NCI-H2107 treated with DMSO at 0.1 percent for 48 hours (cell line): ENCODE data around the gene GOLGA6L10.
"Not testable (repeated sequence)": the region's sequence is repeated elsewhere in the genome, so short reads cannot be mapped to it uniquely, and the experiment has no call there.

Source experiments
- DNase-seq: peaks from one replicate; lab custom pipeline; 2025; ENCODE audit not compliant: unreplicated experiment; lab: John Stamatoyannopoulos, UW

The GOLGA6L10 gene, protein sequence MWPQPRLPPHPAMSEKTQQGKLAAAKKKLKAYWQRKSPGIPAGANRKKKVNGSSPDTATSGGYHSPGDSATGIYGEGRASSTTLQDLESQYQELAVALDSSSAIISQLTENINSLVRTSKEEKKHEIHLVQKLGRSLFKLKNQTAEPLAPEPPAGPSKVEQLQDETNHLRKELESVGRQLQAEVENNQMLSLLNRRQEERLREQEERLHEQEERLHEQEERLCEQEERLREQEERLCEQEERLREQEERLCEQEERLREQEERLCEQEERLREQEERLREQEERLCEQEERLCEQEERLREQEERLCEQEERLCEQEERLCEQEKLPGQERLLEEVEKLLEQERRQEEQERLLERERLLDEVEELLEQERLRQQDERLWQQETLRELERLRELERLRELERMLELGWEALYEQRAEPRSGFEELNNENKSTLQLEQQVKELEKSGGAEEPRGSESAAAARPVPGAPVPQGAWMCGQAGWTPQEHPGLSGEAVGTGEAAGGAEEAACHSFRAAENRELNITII

DNA sequence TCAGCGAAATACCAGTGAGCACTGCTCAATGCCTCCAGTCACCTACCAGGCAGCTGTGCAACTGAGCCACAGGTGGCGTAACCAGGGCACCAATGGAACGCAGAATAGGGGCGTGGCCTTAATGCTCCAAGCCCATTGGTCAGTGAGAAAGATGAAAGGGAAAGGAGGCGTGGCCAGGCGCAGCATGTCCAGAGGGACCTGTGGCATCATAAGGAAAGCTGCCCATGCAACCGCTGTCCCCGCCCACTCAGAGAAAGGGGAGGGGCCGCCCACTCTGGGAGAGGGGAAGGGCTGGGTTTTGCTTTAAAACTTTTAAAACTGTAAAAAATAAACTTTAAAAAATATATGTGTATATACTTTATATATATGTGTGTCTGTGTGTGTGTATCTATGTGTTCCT lies at the start of gene GOLGA6L10:
GOLGA6L10 (minus strand) TSS at position 101 of the 400 bp plus-strand sequence; CDS start at position 1, 100 bp downstream.
- DNase-seq = not testable (repeated sequence)

DNA sequence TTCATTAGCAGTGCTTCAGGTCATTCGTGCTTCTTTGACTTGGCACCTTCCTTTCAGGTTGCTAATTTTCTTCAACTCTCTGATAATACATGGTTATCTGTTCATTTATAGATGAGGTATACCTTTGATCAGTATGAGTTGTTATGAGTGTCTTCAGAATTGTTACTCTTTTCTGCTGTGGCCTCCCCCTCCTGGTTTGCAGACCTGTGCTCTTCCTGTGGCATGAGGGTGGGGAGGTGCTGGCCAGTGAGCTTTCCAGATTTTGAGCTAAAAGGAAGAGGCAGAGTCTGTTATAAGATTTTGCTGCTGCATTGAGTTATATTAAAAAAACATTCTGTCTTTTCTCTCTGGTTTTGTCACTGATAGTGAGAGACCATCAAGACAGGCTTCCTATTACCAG lies 49.5 kb upstream of the GOLGA6L10 start:
- DNase-seq = no peak

DNA sequence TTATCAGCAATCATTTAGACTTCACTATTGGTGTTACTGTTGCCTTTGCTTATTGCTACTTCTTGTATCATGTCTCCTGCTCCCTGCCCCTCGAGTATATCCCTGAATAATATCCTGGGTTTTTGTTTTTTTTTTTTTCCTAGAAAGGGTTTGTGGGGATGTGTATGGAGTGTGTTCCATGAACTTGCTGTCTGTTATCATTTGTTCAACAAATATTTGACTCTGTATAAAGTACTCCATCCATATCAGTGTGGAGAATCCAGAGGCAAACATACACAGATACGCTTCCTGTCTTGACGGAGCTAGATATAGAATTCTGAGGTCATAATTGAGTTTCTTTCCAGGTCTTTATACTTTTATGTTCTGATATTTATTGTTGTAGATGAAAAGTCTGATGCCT lies 48.5 kb upstream of the GOLGA6L10 start:
- DNase-seq = no peak

DNA sequence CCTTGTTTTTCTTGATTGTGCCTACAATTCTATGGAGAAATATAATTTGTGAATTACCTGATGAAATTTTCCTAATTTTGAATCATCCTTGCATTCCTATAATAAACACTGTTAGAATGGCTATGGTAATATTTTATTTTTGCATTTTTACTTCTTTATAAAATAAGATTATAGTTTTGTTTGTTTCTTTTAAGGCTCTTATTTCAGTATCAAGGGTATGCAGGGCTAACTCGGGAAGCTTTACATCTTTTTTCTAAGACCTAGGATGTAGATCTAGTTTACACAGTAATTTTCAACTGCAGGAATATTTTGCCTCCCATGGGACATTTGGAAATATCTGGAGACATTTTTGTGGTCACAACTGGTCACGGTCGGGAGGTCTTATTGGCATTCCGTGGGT lies 46.5 kb upstream of the GOLGA6L10 start:
- not testable (repeated sequence) for DNase-seq

DNA sequence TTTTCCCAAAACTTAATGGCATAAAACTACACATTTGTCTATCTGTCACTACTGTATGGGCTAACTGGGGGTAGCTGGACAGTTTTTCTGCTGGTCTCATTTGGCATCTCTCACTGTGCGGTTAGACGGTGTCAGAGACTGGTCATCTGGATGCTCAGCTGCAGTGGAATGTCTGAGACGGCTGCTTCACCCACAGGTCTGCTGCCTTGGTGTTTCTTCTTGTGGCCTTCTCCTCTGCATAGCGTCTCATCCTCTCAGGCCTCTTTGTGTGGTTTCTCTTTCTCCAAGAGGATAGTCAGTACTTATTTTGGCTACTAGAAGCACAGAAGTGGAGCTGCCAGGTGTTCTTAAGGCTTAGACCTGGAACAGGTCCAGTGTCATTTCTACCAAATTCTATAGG lies 44.4 kb upstream of the GOLGA6L10 start:
- DNase-seq = no peak

DNA sequence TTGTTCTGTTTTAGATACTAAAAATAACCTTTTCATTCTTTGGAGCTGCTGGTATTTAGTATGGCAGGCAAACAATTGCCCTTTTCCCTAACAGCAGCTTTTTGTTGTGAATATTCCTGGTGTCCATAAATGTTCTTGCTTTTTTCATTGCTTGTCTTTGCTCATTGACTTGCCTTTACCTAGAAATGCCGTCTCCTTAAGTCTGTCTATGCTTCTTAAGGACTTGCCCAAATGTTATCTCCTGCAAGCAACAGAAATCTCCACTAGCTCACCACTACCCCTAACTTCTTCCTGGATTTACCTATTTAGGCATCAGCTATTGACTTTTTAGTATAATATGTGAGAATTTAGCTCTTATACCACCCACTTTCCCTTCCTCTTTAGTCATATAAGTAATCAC lies 42.8 kb upstream of the GOLGA6L10 start:
- not testable (repeated sequence) for DNase-seq

DNA sequence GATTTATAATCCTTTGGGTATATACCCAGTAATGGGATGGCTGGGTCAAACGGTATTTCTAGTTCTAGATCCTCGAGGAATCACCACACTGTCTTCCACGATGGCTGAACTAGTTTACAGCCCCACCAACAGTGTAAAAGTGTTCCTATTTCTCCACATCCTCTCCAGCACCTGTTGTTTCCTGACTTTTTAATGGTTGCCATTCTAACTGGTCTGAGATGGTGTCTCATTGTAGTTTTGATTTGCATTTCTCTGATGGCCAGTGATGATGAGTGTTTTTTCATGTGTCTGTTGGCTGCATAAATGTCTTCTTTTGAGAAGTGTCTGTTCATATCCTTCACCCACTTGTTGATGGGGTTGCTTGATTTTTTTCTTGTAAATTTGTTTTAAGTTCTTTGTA lies 40.9 kb upstream of the GOLGA6L10 start:
- DNase-seq = not testable (repeated sequence)

DNA sequence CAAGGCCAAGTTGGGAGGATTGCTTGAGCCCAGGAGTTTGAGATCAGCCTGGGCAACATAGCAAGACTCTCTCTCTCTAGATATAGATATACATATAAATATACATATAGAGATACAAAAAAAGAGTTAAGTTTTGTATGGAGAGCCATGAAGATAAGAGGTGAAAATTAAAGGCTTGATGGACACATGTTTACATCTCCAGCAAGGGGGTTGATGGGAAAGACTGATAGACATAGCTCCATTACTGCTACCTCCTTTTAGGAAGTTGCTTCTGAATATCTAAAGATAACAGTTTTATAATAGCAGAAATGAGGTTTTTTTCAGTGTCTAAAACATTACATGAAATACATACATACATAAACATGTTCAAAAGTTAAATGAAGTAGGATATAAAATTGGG lies 37.9 kb upstream of the GOLGA6L10 start:
- DNase-seq = not testable (repeated sequence)

DNA sequence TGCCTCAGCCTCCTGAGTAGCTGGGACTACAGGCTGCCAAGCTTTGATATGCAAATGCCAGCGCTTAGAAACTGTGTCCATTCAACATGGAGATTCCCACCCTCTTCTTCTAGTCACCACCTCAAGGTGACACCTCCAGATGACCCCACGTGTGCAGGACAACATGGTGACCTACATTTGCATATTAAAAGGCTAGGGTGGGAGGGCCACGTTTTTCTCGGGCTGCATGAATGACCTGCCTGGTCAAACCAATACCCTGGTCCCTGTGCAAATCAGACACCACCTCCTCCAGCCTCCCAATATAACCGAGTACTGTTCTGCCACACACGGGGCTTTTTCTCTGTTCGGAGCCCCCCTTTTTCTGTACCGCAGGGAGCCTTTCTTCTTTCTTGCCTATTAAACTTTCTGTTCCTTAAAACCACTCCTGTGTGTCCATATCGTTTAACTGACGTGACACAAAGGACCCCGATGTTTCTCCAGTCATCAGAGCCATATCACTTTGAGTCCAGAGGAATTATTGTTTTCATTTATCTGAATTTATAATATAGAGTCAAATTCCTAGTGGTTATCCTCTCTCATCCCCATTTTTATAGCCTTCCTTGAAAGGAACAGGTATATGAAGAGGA lies 32.2 kb upstream of the GOLGA6L10 start:
- not testable (repeated sequence) for DNase-seq

DNA sequence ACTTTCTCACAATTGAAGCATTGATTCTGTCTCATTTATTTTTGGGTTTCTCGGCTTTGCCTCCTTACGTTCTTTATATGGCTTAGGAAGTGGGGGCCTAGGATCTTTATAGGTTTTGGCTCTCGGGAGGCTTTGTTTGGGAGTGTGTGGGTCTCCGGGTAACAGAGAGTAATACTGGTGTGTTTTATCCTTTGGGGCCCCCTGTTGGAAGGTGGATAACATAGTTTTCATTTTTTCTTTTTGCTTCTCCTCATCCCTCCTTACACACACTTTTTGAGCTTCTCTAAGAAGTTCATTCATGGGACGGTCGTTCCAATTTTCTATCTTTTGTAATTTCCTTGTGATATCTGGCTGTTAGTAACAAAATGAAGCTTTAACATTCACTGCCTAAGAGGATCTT lies 30.3 kb upstream of the GOLGA6L10 start:
- not testable (repeated sequence) for DNase-seq

DNA sequence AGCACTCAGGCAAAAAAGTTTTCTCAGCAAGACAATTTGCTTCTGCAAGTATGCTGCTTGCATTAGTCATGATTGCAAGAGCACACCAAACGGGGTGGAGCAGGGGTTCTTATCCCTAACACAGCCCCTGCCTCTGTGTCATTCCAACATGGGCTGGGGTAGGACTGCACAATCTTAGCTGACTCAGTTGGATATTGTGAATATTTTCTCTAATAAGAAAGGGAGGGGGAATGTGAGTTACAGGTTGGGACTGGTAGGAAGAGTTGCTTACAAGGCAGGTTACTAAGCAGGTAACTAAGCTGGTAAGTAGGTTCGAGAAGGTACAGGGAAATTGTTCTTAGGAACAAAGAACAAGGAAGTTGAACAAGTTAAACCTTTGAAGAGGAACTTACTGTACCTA lies 24.4 kb upstream of the GOLGA6L10 start:
- not testable (repeated sequence) for DNase-seq

DNA sequence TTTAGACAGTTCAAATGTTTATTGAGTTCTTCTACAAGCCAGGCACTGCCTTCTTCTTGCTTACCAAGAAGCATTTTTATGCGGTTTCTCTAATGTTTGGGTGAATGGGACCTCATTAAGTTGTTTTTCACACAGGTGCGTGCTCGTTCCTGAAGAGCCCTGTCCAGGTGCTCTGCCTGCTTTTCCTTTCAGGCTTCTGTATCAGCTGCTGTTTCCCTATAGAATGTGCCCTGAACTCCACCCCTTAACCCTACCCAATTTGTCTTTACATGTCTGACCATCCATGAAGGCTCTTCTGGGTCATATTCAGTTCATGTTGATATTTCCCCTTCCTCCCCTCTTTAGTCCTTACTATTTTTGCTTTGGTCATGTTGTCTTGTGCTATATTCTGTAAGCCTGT lies 22.4 kb upstream of the GOLGA6L10 start:
- no peak for DNase-seq

DNA sequence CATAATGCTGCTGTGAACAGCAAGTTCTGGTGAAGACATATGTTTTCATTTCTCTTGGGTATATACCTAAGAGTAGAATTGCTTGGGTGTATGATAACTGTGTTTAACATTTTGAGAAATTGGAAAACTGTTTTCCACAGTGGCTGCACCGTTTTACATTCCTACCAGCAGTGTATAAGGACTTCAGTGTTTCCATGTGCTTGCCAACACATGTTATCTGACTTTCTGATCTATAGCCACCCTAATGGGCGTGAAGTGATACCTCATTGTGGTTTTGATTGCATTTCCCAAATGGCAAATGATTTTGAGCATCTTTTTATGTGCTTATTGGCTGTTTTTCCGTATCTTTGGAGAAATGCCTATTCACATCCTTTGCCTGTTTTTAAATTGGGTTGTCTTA lies 18.5 kb upstream of the GOLGA6L10 start:
- not testable (repeated sequence) for DNase-seq

DNA sequence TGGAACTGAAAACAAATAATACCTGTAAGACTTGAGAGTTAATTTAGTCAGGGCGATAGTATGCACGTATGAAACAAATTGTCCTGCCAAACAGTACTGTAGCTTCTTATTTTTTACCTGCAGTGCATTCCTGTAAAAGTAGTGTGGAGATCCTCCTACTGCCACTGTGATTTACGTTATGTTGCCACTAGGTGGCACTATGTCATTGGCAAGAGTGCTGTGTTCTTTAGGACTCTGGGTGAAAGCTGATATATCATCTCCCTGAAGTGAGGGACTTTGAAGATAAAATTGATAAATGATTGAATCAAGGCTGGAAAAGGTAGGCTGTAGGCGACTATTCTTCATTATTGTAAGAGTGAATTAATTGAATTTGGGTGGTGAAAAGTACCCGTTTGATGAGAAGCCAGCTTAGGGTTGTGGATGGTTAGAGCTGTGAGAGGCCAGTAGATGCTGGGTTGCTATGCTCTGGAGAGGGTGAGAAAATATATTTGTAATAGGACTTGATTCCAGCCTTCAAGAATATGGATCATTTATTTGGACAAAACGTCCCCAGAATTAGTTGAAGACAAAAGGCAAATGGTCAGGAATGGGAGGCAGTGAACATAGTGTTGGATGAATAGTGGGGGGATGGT lies 16.5 kb upstream of the GOLGA6L10 start:
- DNase-seq = not testable (repeated sequence)

DNA sequence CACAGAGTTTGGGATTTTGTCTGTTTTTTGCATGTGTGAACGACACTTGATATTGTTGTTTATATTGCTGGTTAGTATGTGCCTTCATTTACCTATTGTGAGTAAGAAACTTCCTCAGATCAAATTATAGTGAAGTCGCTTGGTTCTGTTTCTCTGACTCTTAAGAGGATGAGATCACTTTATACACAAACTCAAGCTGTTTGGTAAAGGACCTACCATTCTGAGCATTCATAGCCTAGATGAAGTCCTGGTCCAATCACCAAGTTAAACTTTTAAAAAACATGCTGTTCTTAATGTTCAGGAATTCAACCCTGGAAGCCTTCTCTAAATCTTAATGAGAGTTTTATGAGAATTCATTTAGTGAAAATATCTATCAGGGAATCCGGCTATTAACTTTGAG lies 15.3 kb upstream of the GOLGA6L10 start:
- not testable (repeated sequence) for DNase-seq

DNA sequence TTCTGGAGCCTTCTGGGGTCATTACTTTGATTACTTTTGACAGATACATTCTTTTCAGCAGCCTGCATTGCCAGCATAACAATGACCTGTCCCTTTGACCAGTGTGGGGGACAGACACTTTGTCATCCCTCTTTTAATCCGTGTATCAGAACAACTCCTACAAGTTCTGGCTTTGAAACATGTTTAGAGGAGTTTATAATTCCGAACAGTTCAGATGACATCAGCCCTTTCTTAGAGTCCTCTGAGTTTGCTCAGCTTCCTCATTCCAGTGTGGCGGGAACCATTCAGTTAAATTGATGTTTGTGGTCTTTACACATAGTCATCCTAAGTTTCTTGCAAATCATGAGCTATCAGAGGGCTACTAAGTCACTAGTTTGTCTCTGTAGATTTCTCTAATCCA lies 13.5 kb upstream of the GOLGA6L10 start:
- DNase-seq = not testable (repeated sequence)

DNA sequence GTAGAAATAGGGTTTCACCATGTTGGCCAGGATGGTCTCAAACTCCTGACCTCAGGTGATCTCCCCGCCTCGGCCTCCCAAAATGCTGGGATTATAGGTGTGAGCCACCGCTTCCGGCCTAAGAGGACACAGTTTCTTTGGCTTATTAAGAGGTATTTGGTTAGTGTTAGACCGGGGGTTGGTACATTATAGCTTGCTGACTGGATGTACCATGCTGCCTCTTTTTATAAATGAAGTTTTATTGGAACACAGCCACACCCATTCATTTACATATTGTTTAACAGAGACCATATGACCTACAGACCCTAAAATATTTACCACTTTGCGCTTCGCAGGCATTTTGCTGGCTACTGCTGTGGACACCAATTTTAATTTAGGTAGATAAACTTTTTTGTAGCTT lies 11.3 kb upstream of the GOLGA6L10 start:
- not testable (repeated sequence) for DNase-seq

DNA sequence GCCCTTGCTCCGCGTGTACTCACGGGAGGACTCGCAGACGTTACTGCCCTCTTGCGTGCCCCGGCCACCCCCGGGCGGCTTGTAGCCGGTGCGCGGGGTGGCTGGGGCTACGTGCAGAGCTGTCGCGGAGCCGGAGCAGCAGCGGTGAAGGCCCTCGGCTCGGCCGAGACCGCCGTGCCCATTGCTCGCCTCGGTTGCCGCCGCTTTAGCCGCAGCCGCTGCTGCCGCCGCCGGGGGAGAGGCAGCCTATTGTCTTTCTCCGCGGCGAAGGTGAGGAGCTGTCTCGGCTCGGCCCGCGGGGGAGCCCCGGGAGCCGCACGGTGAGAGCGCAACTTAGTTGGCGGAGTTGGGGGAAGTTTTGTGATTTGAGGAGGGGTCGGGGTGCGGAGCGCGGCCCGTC lies 5.8 kb upstream of the GOLGA6L10 start:
- not testable (repeated sequence) for DNase-seq

DNA sequence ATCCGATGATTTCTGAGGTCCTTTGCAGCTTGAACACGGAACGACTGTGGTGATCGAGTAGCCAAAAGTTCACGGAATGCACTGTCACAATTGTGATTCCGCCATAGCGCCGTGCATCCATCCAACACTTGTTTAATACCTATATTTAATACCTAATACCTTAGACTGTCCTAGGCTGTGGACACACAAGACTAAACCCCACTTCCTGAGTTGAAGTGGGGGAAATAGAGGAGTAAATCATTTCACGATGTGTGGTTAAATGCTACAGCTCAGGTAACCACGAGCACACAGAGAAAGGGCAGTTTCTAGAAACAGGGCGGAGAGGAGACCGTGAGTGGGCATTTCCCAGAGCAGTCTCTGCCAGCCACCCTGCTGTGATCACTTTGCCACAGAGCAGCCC lies 5.3 kb upstream of the GOLGA6L10 start:
- not testable (repeated sequence) for DNase-seq

DNA sequence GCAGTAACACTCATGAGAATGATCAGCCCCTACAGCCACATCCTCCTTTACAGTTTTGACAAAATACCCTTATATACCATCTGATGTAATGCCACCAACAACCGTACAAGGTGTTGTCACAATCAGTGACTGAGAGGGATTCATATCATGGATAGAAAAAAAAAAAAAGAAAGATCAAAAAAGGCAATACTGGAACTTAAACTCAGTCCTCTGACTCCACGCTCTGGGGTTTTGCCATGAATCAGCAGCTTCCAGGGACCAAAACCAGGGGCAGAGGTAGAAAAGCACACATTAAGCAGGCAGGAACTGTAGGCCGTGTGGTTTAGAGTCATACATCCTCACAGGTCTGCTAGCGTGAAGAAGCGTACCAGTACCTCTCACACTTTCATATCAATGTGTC lies 1.6 kb downstream of the GOLGA6L10 start:
- not testable (repeated sequence) for DNase-seq

DNA sequence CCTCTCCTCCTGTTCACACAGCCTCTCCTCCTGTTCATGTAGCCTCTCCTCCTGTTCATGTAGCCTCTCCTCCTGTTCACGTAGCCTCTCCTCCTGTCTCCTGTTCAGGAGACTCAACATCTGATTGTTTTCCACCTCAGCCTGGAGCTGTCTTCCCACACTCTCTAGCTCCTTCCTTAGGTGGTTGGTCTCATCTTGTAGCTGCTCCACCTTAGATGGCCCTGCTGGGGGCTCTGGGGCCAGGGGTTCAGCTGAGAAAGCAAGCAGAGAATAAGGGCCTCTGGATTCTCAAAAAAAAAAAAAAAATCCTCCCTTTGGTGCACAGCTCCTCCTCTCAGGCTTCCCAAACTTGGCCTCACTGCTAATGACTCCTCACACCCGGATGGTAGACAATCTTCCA lies 4.1 kb downstream of the GOLGA6L10 start:
- not testable (repeated sequence) for DNase-seq

DNA sequence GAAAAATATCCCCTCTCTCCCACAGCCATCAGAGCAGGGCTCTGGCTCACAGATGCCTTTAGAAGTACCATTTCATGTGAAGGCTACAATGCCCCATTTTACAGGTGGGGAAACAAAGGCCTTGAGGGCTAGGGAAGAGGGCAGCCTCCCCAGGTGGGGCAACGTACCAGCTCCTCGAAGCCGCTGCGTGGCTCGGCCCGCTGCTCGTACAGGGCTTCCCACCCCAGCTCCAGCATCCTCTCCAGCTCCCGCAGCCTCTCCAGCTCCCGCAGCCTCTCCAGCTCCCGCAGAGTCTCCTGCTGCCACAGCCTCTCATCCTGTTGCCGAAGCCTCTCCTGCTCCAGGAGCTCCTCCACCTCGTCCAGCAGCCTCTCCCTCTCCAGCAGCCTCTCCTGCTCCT lies 4.9 kb downstream of the GOLGA6L10 start:
- DNase-seq = not testable (repeated sequence)
